PC-9 (cell line): ENCODE measurements around the gene LIMS2. TPM values are rescaled to one million over a fixed set of nuclear protein-coding genes. Genes with fewer than 3 reads are reported as not detected.

Experiments used
- BruUV-seq: library from RNA; stranded (reverse); fragments of 400-500 nt; replicated peaks from 2 replicates; lab custom pipeline; 2021; lab: Mats Ljungman, UMichigan
- CTCF ChIA-PET: fragments of 300-600 bp; sonication (Branson Sonifier 250); formaldehyde crosslinking; loops from one replicate; lab custom pipeline; 2022; ENCODE audit warnings: antibody characterized with exemption; lab: Charles Lee
- POLR2A ChIA-PET: fragments of 300-600 bp; sonication (Branson Sonifier 250); formaldehyde crosslinking; loops from one replicate; lab custom pipeline; 2022; ENCODE audit warnings: antibody characterized with exemption; ENCODE audit not compliant: unreplicated experiment; lab: Charles Lee
- DNase-seq, 2 experiments: peaks; one replicate each; pipeline versions ENCODE4 v3.0.0 to v3.0.0-alpha.2; 2015 to 2022; ENCODE audit warnings: mixed read lengths in 1 of 2
- H2AFZ ChIP-seq: fragments of 200-600 bp; sonication (generic); 2 replicates; pipeline ENCODE4 v1.8.1; 2017; ENCODE audit warnings: antibody characterized with exemption
- H3F3A ChIP-seq: fragments of 200-600 bp; sonication (generic); 2 replicates; pipeline ENCODE4 v1.8.1; 2017; ENCODE audit warnings: antibody characterized with exemption, mild to moderate bottlenecking, low read depth; ENCODE audit not compliant: insufficient read depth
- H3K27ac ChIP-seq: fragments of 200-600 bp; sonication (generic); 2 replicates; pipeline ENCODE4 v1.6.1; 2016; ENCODE audit warnings: mixed run types
- H3K27me3 ChIP-seq: fragments of 200-600 bp; sonication (generic); 2 replicates; pipeline ENCODE4 v1.6.1; 2016; ENCODE audit warnings: low read depth, mixed run types; ENCODE audit not compliant: insufficient read depth
- H3K36me3 ChIP-seq: fragments of 200-600 bp; sonication (generic); 2 replicates; pipeline ENCODE4 v1.6.1; 2016; ENCODE audit warnings: low read depth, mixed run types
- H3K4me1 ChIP-seq: fragments of 200-600 bp; sonication (generic); replicated peaks from 2 replicates; pipeline ENCODE4 v1.6.1; 2016; ENCODE audit warnings: mixed run types; ENCODE audit not compliant: insufficient read depth
- H3K4me2 ChIP-seq: fragments of 200-600 bp; sonication (generic); 2 replicates; pipeline ENCODE4 v1.6.1; 2017; ENCODE audit warnings: mixed run types
- H3K4me3 ChIP-seq: fragments of 200-600 bp; sonication (generic); 2 replicates; pipeline ENCODE4 v1.6.1; 2016; ENCODE audit warnings: mixed run types
- H3K79me2 ChIP-seq: fragments of 200-600 bp; sonication (generic); 2 replicates; pipeline ENCODE4 v1.6.1; 2017; ENCODE audit warnings: low read depth, mixed run types
- H3K9me2 ChIP-seq: fragments of 200-600 bp; sonication (generic); 2 replicates; pipeline ENCODE4 v1.8.1; 2017; ENCODE audit warnings: mild to moderate bottlenecking; ENCODE audit not compliant: insufficient read depth
- H3K9me3 ChIP-seq: fragments of 200-600 bp; sonication (generic); 2 replicates; pipeline ENCODE4 v1.8.1; 2016; ENCODE audit warnings: low read depth; ENCODE audit not compliant: insufficient read depth
- H4K20me1 ChIP-seq: fragments of 200-600 bp; sonication (generic); 2 replicates; pipeline ENCODE4 v1.8.1; 2017; ENCODE audit not compliant: insufficient read depth
- CTCF ChIP-seq: fragments of 200-600 bp; sonication (generic); conservative IDR thresholded peaks from 2 replicates; pipeline ENCODE4 v1.6.1; 2017; ENCODE audit warnings: mixed run types, antibody characterized with exemption, mild to moderate bottlenecking, moderate library complexity
- EZH2 ChIP-seq: fragments of 200-600 bp; sonication (generic); IDR thresholded peaks from 2 replicates; pipeline ENCODE4 v1.8.0; 2017; ENCODE audit warnings: antibody characterized with exemption, low read depth
- intact Hi-C: fragments of 100-400 bp; cut with micrococcal nuclease; formaldehyde crosslinking; loops from one replicate; pipeline ENCODE4 v1.10.0; 2022; ENCODE audit not compliant: unreplicated experiment
- total RNA-seq: library from RNA; stranded (reverse); gene quantifications from 2 replicates; pipeline ENCODE4 v1.2.3, GENCODE V29; 2021

LIMS2 gene
- total RNA-seq, 1 experiment from 2014 or later = 1.4 TPM

GRCh38 chr2:127634626-127635379, 40.5 kb downstream of the LIMS2 start:
- Histone ChIP-seq H3K27ac (no peak overlapping the region), H2AFZ (no peak overlapping the region), H3F3A (peaks cover 11% of the 10 kb centered on the region; the same call in 1 of the 2 replicates), H3K4me2 (no peak overlapping the region), H3K4me3 (no peak overlapping the region), H3K27me3 (no peaks in the 10 kb centered on the region), H4K20me1 (no peaks in the 10 kb centered on the region), H3K4me1 (peaks cover 33% of the 10 kb centered on the region), H3K79me2 (no peaks in the 10 kb centered on the region), H3K9me3 (no peaks in the 10 kb centered on the region), H3K9me2 (no peaks in the 10 kb centered on the region), H3K36me3 (no peaks in the 10 kb centered on the region)
- CTCF ChIA-PET = no interaction called here
- POLR2A ChIA-PET = no interaction called here
- intact Hi-C loops = no loop called here
- TF ChIP-seq CTCF (no peak), EZH2 (no peak)
- DNase-seq = no peak
- no TSS peak for BruUV-seq

GRCh38 chr2:127634066-127634617, 41.2 kb downstream of the LIMS2 start:
- DNase-seq = no peak
- Histone ChIP-seq H2AFZ (no peak overlapping the region), H3K4me1 (peaks cover 33% of the 10 kb centered on the region), H3K79me2 (no peaks in the 10 kb centered on the region), H3K9me2 (no peaks in the 10 kb centered on the region), H3K27ac (no peak overlapping the region), H3K4me2 (no peak overlapping the region), H3F3A (peaks cover 11% of the 10 kb centered on the region; the same call in 1 of the 2 replicates), H3K36me3 (no peaks in the 10 kb centered on the region), H3K4me3 (no peak overlapping the region), H3K27me3 (no peaks in the 10 kb centered on the region), H3K9me3 (no peaks in the 10 kb centered on the region), H4K20me1 (no peaks in the 10 kb centered on the region)
- intact Hi-C loops = no loop called here
- no peak for TF ChIP-seq EZH2
- TF ChIP-seq CTCF = no peak
- POLR2A ChIA-PET = no interaction called here
- CTCF ChIA-PET = no interaction called here
- no TSS peak for BruUV-seq

- POLR2A ChIA-PET = no interaction called here
- BruUV-seq = no TSS peak
- H3K79me2 ChIP-seq = no peaks in the 10 kb centered on the region
Observed at GRCh38 chr2:127633556-127634065, 41.7 kb downstream of the LIMS2 start.

More at GRCh38 chr2:127633556-127634065, 41.7 kb downstream of the LIMS2 start:
- peaks cover 11% of the 10 kb centered on the region; the same call in 1 of the 2 replicates for H3F3A ChIP-seq
- H3K36me3 ChIP-seq = no peaks in the 10 kb centered on the region
- H3K4me3 ChIP-seq = no peak overlapping the region
- H3K4me2 ChIP-seq = no peak overlapping the region
- DNase-seq = no peak
- intact Hi-C loops = no loop called here
- no peaks in the 10 kb centered on the region for H4K20me1 ChIP-seq
- no peaks in the 10 kb centered on the region for H3K9me2 ChIP-seq
- TF ChIP-seq CTCF = no peak
- TF ChIP-seq EZH2 = no peak
- no peak overlapping the region for H3K27ac ChIP-seq
- H3K9me3 ChIP-seq = no peaks in the 10 kb centered on the region
- H3K4me1 ChIP-seq = peaks cover 29% of the 10 kb centered on the region
- no peak overlapping the region for H2AFZ ChIP-seq
- H3K27me3 ChIP-seq = no peaks in the 10 kb centered on the region
- CTCF ChIA-PET = no interaction called here
